Gastroesophageal sphincter (tissue), 3 donors: Measurements from ENCODE around the gene NEK9.

Source experiments
- POLR2A ChIP-seq, 2 donors: fragments of 450-650 bp; IDR thresholded peaks; one replicate each; pipeline ENCODE4 v1.6.1; 2017; ENCODE audit warnings: antibody characterized with exemption in 2 of 2, mild to moderate bottlenecking in 2 of 2, moderate library complexity in 1 of 2
- POLR2AphosphoS5 ChIP-seq: sonication (generic); formaldehyde crosslinking; IDR thresholded peaks from one replicate; pipeline ENCODE4 v1.6.1; 2017; ENCODE audit warnings: antibody characterized with exemption
- TF ChIP-seq, protein P1 (sequence below), 4 experiments: fragments of 200-600 bp in 2 of 4; fragments of 450-650 bp in 2 of 4; sonication (generic) in 1 of 4; IDR thresholded peaks; one replicate each; pipeline ENCODE4 v1.5.1; 2017 to 2019; ENCODE audit warnings: antibody characterized with exemption in 4 of 4, mild to moderate bottlenecking in 2 of 4, moderate library complexity in 2 of 4

DNA sequence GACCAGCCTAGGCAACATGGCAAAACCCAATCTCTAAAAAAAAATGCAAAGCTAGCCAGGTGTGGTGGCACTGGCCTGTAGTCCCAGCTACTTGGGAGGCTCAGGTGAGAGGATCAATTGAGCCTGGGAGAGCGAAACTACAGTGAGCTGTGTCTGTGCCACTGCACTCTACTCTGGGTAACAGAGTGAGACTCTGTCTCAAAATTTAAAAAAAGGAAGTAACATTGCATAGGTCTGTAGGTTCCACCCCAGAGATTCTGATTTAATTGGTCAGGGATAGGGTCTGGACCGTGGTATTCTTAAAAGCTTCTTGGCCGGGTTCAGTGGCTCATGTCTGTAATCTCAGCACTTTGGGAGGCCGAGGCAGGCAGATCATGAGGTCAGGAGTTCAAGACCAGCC, 31.2 kb downstream of the NEK9 start:
- TF ChIP-seq, protein P1, sequence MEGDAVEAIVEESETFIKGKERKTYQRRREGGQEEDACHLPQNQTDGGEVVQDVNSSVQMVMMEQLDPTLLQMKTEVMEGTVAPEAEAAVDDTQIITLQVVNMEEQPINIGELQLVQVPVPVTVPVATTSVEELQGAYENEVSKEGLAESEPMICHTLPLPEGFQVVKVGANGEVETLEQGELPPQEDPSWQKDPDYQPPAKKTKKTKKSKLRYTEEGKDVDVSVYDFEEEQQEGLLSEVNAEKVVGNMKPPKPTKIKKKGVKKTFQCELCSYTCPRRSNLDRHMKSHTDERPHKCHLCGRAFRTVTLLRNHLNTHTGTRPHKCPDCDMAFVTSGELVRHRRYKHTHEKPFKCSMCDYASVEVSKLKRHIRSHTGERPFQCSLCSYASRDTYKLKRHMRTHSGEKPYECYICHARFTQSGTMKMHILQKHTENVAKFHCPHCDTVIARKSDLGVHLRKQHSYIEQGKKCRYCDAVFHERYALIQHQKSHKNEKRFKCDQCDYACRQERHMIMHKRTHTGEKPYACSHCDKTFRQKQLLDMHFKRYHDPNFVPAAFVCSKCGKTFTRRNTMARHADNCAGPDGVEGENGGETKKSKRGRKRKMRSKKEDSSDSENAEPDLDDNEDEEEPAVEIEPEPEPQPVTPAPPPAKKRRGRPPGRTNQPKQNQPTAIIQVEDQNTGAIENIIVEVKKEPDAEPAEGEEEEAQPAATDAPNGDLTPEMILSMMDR (IDR thresholded peaks at IDR 0.05), result no peak
- TF ChIP-seq POLR2A (IDR thresholded peaks at IDR 0.05), result no peak
- TF ChIP-seq POLR2AphosphoS5, result no peak
